HG03521 (cell line): ENCODE data around the gene ACOT8.
A peak's percentile ranks its signal among the peaks of the same experiment; 100 is the strongest.
"Not testable (repeated sequence)": the region's sequence is repeated elsewhere in the genome, so short reads cannot be mapped to it uniquely, and the experiment has no call there.

Source experiments
- ATAC-seq: cut with Tn5 transposase; IDR thresholded peaks from one replicate; pipeline ENCODE4 v1.9.1; 2021; ENCODE audit warnings: mild to moderate bottlenecking, moderate library complexity; ENCODE audit not compliant: unreplicated experiment

The ACOT8 gene

DNA sequence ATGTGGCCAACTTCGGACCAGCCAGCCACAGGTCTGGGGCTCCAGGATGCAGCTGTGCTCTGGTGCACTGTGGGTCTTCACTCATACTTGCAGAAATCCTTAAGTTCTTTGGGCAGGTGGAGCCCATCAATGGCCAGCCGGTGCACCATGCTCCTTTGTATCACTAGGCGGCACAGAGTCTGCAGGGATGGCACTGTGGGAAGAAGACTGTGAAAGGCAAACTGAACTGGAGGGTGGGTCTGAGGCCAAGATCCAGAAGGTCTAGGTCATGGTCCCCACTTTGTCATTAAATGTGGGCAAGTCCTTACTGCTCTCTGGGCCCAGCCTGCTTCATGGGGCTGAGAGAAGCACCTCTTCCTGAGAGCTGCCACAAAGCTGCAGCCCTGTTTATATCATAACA lies 31.5 kb upstream of the ACOT8 start:
- ATAC-seq = no peak

DNA sequence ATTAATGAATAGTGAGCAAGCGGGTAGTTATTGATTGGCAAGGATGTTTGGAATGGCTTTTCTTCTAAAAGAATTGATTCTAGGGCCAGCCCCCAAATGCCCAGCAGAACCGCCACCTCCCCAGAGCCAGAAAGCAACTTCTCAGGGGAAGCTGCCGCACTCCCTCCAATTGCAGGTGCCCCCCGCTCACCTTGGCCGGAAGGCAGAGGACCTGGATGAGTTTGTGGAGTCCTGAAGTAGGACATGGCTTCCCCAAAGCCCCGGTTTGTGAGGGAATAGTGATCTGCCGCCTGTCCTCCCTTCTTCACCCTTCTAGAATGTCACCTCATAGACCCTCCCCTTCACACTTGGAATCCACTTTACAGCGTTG lies 30.1 kb upstream of the ACOT8 start, which contains the start of gene SPATA25:
SPATA25 (minus strand) TSS at position 277 of the 370 bp plus-strand sequence; CDS start at position 245, 32 bp downstream.
- ATAC-seq = no peak

DNA sequence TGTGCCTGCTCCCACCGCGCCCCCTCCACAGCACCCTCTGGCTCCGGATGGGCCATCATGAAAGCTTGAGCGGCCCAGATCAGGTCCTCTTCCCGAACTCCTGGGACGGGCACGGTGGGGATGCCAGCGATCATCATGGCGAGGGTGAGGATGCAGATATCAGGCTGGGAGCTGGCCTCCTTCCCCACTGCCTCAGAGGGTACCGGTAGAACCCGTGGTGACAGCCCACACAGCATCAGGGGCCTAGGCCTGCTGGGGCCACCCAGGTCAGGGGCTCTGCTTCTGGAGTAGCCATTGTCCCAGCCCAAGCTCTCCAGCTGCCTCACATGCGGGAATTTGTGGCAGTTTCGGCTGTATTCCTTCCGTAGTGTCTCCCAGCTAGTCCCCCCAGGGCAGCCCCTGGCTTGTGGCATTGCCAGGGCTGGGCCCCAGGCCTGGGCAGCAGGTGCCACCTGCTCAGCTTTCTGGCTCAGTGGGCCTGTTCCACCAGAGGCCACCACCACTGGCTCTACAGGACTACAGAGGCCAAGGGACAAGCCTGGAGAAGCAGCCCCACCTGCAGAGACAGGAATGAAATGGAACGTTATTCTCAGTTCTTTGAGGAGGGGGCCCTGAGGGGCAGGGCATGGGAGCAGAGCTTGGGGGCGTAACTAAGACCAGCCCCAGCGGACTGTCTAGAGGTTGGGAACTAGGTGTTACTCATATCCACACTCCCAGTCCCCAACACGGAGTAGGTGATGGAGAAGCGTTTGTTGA lies 29.6 kb upstream of the ACOT8 start:
- ATAC-seq = no peak

DNA sequence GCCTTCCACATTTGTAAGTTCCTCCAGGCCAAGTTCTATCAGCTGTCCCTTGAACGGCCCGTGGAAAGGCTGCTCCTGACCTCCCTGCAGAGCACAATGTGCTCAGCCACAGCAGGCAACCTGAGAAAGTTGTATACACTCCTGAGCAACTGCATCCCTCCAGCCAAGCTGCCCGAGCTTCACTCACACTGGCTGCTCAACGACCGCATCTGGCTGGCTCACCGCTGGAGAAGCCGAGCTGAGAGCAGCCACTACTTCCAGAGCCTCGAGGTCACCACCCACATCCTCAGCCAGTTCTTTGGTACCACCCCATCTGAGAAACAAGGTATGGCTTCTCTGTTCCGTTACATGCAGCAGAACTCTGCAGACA lies 25.9 kb upstream of the ACOT8 start:
- no peak for ATAC-seq

DNA sequence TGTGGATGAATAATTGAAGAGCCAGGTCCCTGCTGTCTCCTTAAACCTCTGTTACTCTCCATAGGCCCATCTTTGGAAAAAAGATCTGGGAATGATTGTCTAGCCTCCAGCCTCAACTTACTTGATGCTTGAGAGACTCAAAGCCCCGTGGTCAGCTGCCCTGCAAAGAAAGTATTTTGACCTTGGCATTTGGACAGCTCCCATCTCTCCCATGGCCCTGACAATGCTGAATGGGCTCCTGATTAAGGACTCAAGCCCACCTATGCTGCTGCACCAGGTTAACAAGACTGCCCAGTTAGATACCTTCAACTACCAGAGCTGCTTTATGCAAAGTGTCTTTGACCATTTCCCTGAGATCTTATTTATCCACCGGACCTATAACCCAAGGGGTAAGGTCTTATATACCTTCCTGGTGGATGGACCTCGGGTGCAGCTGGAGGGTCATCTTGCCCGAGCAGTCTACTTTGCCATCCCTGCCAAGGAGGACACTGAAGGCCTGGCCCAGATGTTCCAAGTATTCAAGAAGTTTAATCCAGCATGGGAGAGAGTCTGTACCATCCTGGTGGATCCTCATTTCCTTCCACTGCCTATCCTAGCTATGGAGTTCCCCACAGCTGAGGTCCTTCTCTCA lies 25.4 kb upstream of the ACOT8 start:
- no peak for ATAC-seq

DNA sequence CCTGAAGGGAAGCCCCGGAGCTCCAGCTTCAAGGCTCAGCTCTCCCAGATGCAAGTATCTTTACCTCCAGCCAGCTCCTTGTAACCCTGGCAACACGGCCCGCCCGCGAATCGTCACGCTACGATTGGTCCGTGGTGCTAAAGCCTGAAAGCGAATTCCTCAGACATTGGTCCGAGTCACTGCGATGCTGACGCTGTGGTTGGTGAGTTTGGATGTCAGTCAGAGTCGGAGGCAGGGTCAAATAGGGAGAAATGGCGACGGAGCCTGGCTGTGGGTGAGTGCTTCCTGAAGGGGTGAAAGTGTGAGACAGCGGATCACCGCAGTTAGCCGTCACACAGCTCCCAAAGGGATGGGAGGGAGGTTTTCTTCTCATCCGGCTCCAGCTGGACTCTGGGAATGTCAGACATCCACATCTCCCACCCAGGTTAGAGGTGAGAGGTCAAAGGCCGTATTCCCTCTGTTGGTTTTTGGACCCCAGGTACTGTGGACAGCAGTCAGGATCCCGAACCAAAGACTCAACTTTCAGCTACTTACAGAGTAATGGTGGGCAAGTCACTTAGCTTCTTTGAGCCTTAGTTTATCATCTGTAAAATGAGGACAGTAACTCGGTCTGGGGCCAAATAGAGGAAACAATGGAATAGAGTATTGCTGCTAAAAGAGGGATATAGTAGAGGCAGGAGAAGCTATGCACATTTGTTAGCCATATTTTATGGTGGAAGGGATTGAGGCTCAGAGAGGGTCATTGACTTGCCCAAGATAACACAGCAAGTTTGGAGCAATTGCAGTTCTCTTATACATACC lies 24.0 kb upstream of the ACOT8 start, which contains the start of gene ZSWIM1:
ZSWIM1 (plus strand) TSS at position 240 of the 801 bp plus-strand sequence. CDS start 1,366 bp downstream, outside the sequence.
- peak; percentile 95 for ATAC-seq

DNA sequence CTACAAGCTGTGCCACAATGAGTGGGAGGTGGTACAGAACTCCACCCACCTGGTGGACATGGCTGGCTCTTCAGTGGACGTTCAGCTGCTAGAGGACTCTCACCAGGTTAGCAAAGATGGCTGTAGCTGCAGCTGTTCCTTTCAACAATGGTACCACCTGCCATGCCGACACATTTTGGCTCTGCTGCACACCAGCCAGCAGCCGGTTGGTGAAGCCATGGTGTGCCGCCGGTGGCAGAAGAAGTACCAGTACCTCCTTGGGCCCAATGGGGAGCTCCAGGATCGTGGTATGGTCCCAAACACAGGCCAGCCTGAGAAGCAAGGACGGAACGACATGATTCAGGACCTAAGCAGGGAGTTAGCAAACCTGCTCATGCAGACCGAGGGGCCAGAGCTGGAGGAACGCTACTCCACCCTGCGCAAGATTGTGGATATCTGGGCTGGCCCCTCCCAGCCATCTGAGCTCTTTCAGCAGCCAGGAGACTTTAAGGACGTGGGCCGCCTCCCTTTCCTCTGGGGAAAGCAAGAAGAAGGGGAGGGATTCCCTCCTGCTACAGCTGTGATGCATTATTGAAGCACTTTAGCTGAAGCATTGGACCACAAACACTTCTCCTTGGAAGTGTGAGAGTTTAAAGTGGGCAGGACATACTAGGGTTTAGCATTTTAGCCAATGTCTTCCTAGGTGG lies 21.0 kb upstream of the ACOT8 start:
- no peak for ATAC-seq

DNA sequence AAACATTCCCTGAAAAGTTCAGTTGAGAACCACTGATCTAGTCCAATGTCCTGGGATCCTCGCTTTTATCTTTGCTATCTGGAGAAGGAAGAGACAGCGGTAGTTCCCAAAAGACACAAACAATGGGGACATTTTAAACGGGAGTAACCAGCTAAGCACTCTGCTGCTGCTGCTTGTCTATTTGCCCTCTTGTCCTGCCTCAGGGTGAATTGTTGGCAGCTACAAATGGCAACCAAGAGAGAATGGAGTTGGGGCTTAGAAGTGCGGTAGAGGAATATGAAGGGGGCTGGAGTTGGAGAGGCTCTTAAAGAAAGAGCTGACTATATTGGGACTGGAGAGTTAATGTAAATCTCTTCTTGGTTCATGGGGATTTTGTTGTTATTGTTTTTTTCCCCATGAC lies 17.4 kb upstream of the ACOT8 start:
- no peak for ATAC-seq

DNA sequence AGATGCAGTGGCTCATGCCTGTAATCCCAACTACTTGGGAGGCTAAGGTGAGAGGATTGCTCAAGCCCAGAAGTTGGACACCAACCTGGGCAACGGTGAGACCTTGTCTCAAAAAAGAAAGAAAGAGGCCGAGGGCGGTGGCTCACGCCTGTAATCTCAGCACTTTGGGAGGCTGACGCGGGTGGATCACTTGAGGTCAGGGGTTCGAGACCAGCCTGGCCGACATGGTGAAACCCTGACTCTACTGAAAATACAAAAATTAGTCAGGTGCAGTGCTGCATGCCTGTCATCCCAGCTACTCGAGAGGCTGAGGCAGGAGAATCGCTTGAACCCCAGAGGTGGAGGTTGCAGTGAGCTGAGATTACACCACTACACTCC lies 16.9 kb upstream of the ACOT8 start:
- not testable (repeated sequence) for ATAC-seq

DNA sequence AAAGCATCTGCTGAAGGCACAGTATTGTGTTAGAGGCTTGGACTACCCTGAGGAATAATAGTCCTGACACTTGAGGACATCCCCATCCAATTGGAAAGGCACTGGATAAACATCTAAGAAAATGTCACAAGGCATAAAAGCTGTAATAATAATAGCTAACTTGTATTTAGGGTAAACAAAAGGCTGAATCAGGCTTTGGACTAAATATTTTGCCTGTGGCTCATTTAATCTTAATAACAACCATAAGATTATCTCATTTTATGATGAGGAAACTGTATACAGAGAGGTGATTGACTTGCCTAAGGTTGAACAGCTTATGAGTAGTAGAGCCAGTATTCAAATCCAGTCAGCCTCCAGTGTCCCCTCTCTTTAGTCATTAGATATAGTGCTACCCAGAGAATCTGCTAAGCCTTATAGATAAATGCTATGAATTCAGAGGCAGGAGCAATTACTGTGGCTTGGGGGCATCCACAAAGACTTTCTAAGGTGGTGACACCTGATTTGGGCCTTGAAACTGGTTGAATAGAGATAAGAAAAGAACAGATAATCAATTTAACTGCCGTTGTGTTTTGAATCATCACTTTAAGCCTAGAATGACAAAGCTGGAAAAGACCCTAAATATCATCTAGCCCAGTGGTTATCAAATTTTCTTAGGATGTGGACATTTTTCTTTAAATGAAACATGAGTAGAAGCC lies 16.4 kb upstream of the ACOT8 start:
- no peak for ATAC-seq

DNA sequence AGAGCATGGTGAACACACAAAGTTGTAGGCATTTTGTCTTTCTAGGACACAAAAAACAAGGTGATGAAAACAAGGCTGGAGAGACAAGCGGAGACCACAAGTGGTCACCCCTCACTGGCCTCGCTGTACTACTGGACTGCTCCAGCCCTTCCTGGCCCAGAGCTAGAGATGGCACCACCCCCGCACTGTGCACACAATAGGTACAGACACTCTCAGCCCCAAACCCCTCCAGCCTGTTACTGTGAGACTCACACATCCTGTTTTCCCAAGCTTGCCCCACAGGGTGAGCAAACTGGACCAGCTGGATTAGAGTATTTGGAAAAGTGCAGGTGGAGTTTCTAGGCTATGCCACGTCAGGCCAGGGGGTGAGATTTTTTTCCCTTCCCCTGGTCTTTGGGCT lies 15.4 kb upstream of the ACOT8 start:
- no peak for ATAC-seq

DNA sequence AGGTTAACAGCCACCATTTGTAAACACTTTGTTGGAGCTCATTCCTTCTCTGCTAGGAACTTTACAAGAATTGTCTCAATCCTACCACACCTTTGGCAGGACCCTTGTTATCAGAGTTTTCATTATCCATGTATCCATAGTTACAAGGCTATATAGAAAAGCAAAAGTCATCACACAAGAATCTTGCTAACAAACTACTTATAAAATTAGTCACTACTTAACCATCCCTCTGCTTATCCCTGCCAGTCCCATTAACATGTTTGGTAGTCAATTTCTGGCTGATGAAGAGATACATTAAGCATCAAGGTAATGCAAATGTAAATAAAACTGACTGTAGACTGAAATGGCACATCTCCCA lies 10.6 kb upstream of the ACOT8 start:
- ATAC-seq = no peak

DNA sequence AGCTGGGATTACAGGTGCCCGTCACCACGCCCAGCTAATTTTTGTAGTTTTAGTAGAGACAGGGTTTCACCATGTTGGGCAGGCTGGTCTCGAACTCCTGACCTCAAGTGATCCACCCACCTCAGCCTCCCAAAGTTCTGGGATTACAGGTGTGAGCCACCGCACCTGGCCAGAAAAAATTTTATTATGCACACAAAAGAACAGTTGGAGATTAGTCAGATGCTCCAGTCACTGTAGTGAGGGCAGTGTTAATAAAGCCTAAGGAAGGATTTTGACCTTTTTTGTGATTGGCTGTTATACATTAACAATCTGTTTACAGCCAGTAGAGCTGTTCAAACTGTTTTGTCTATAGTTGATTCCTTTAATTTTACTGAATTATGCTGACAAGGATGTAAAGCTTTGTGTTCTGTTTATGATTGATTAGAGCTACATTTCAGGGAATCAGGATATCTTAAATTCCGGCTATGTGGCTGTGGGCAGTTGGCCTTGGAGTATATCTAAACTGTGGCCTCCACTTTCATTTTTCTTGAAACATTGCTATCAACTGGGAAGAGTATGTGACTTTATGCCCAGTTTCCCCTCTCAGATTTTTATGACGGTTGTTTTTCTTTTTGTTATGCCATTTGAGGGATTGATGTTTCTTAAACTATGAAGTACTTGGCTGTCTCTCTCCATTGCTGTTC lies 10.1 kb upstream of the ACOT8 start:
- ATAC-seq = no peak

DNA sequence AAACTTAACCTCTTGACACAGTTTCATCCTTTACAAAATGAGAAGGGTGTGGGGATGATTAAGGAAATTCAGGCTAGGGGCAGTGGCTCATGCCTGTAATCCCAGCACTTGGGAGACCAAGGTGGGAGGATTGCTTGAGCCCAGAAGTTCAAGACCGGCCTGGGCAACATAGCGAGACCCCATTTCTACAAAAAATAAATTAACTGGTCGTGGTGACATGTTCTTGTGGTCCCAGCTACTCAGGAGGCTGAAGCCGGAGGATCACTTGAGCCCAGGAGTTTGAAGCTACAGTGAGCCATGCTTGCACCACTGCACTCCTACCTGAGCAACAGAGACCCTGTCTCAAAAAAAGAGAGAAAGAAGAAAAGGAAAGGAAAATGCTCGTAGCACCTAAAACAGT lies 9.3 kb upstream of the ACOT8 start:
- no peak for ATAC-seq

DNA sequence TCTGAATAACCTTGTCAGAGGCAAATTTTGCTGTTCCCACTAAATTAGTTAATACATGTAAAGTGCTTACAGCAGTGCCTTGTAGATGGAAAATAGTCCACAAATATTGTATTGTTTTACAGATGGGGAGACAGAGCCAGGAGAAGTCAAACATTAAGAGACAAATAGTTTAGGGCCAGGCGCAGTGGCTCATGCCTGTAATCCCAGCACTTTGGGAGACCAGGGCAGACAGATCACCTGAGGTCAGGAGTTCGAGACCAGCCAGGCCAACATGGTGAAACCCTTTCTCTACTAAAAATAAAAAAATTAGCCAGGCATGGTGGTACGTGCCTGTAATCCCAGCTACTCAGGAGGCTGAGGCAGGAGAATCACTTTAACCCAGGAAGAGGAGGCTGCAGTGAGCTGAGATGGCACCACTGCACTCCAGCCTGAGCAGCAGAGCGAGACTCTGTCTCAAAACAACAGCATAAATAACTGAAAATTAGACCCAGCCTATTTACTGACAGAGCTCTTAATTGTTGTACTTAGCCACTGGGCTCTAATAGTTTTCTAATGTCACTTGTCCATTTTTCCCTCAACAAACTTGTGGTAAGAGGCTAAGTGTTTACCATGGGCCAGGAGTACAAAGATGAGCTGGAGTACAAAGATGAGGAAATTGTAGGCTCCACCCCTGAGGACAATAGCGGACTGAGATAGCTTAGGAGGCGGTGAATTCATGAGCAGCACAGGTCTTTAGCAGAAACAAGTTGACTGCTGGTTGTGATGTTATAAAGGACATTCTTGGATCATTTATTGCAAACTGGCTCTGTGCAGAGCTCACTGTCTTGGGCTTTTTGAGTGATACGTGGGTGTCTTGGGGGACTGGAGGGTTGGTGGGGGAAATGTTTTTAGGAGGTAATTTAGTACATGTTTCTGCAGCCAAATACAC lies 6.6 kb upstream of the ACOT8 start:
- no peak for ATAC-seq

DNA sequence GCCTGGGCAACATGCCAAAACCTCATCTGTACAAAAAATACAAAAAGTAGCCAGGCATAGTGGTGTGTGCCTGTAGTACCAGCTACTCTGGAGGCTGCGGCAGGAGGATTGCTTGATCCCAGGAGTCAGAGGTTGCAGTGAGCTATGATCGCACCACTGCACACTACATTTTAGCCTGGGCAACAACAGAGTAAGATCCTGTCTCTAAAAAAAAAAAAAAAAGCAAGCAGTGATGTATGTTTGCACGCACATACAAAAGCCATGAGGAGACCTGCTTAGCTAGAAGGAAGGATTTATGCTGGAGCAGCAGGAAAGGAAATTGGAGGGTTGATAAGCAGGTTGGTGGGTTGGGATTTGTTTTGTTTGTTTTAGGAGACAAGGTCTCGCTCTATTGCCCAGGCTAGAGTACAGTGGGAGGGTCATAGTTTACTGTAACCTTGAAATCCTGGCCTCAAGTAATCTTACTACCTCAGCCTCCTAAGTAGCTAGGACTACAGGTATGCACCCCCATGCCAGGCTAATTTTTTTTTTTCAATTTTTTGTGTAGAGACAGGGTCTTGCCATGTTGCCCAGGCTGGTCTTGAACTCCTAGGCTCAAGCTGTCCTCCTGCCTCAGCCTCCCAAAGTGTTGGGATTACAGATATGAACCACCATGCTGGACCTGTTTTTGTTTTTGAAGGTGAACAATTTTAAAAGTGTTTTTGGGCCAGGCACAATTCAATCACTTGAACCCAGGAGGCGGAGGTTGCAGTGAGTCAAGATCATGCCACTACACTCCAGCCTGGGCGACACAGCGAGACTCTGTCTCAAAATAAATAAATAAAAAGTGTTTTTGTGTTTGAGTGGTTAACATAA lies 4.3 kb upstream of the ACOT8 start:
- no peak for ATAC-seq

DNA sequence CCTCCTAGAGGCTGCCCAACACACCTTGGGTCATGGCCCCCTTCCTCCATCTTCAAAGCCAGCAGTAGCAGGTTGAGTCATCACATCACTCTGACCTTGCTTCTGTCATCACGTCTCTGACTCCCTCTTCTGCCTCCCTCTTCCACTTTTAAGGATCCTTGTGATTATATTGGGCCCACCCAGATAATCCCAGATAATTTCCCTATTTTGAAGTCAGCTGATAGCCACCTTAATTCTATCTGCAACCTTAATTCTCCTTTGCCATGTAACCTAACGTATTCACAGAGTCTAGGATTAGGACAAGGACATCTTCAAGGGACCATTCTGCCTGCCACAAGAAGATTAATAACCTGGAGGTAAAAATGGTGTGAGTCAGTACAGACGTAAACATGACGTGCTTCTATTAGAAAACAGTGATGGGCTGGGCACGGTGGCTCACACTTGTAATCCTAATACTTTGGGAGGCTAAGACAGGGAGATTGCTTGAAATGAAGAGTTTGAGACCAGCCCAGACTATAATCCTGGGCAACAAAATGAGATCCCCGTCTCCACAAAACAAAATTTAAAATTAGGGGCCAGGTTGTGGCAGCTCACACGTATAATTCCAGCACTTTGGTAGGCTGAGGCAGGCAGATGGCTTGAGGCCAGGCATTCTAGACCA lies 3.5 kb upstream of the ACOT8 start:
- ATAC-seq = no peak

DNA sequence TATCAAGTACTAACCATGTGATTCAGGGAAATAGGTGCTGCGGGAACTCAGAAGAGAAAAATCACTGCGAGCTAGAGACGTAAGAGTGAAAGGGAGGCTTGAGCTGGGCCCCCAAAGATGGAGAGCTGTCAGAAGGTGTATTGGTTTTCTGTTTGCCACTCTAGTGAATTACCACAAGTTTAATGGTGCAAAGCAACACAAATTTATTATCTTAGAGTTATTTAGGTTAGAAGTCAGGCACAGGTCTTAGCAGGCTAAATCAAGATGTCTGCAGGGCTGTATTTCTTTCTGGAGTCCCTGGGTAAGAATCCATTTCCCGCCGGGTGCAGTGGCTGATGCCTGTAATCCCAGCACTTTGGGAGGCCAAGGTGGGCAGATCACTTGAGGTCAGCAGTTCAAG lies 2.7 kb upstream of the ACOT8 start:
- ATAC-seq = no peak
